ENCODE data around the gene ZBTB5. TPM values are rescaled to one million over a fixed set of nuclear protein-coding genes. Genes with fewer than 3 reads are reported as not detected.

ZBTB5 gene
- total and polyA plus RNA-seq, 2 of the 13 experiments (the other 11 are each of a cell fraction or from before 2014, with no cell fraction given) = 12.5 to 20.5 TPM

- TF ChIP-seq GRHL1 (CRISPR knock-in tag; conservative IDR thresholded peaks at IDR 0.05) (no peak), RAD51 (IDR thresholded peaks at IDR 0.05; ENCODE audit: borderline replicate concordance) (no peak), SIN3A (IDR thresholded peaks at IDR 0.05; ENCODE audit: borderline replicate concordance, low read depth, low read length) (no peak; the same call in none of the 2 replicates), ZNF333 (CRISPR knock-in tag; IDR thresholded peaks at IDR 0.05; ENCODE audit: borderline replicate concordance) (0 out of 2 replicates have a peak, but pooled peaks have one; percentile 16), PAF1 (CRISPR knock-in tag; IDR thresholded peaks at IDR 0.05) (no peak), AFF4 (CRISPR knock-in tag; IDR thresholded peaks at IDR 0.05) (no peak), THAP9 (CRISPR knock-in tag; IDR thresholded peaks at IDR 0.05; ENCODE audit: borderline replicate concordance) (no peak; the same call in 1 of the 2 replicates), MYC (CRISPR knock-in tag; IDR thresholded peaks at IDR 0.05; ENCODE audit: borderline replicate concordance) (no peak; the same call in 1 of the 2 replicates), ZBTB38 (CRISPR knock-in tag; IDR thresholded peaks at IDR 0.05) (no peak), U2AF1 (optimal IDR thresholded peaks at IDR 0.05; ENCODE audit: low read depth, low read length) (no peak), NFE2L1 (CRISPR knock-in tag; IDR thresholded peaks at IDR 0.05; ENCODE audit: borderline replicate concordance) (no peak), SAP130 (CRISPR knock-in tag; IDR thresholded peaks at IDR 0.05; ENCODE audit: low read depth) (peak; percentile 22), JUN (CRISPR knock-in tag; IDR thresholded peaks at IDR 0.05) (no peak), ZNF331 (CRISPR knock-in tag; IDR thresholded peaks at IDR 0.05) (no peak), EP300 (IDR thresholded peaks at IDR 0.05; ENCODE audit: low read depth in 2 of 2, low read length in 2 of 2) (no peak), EP300 (CRISPR knock-in tag; IDR thresholded peaks at IDR 0.05; ENCODE audit: borderline replicate concordance) (no peak)
Observed at GRCh38 chr9:37466037-37466709, 923 bp upstream of the ZBTB5 start (continued).

All from HepG2 (cell line).